Left forelimb (tissue), 1 donor: ENCODE measurements around the gene MYO9A.
"Not testable (repeated sequence)": the region's sequence is repeated elsewhere in the genome, so short reads cannot be mapped to it uniquely, and the experiment has no call there.

Experiments used
- DNase-seq: peaks from one replicate; pipeline ENCODE4 v3.0.0-alpha.2; 2018; ENCODE audit warnings: low spot score

Gene MYO9A

GRCh38 chr15:71874245-71874644 lies 243.7 kb downstream of the MYO9A start:
- no peak for DNase-seq

- not testable (repeated sequence) for DNase-seq
Observed at GRCh38 chr15:71858232-71858631, 259.7 kb downstream of the MYO9A start.

- DNase-seq: no peak
Observed at GRCh38 chr15:71853543-71853942, 264.4 kb downstream of the MYO9A start.

- no peak for DNase-seq
Observed at GRCh38 chr15:71844916-71845315, 273.0 kb downstream of the MYO9A start.

GRCh38 chr15:71841563-71841962 lies 276.4 kb downstream of the MYO9A start:
- DNase-seq: no peak

- no peak for DNase-seq
Observed at GRCh38 chr15:71830981-71831380, 287.0 kb downstream of the MYO9A start.

GRCh38 chr15:71826196-71826595 lies 291.8 kb downstream of the MYO9A start:
- DNase-seq: no peak

GRCh38 chr15:71825021-71825730 lies 292.8 kb downstream of the MYO9A start:
- DNase-seq: no peak

GRCh38 chr15:71823801-71824200 lies 294.1 kb downstream of the MYO9A start:
- no peak for DNase-seq

GRCh38 chr15:71822890-71823630 lies 294.9 kb downstream of the MYO9A start:
- no peak for DNase-seq

- DNase-seq: no peak
Observed at GRCh38 chr15:71821547-71822129, 296.3 kb downstream of the MYO9A start.

GRCh38 chr15:71820127-71820526 lies 297.8 kb downstream of the MYO9A start:
- no peak for DNase-seq

GRCh38 chr15:71817351-71817750 lies 300.6 kb downstream of the MYO9A start:
- no peak for DNase-seq

- no peak for DNase-seq
Observed at GRCh38 chr15:71815301-71815700, 302.6 kb downstream of the MYO9A start.

- no peak for DNase-seq
Observed at GRCh38 chr15:71813723-71814470, 304.1 kb downstream of the MYO9A start.

GRCh38 chr15:71812966-71813722 lies 304.8 kb downstream of the MYO9A start:
- DNase-seq: no peak

GRCh38 chr15:71811752-71812735 lies 305.9 kb downstream of the MYO9A start:
- DNase-seq: no peak

- no peak for DNase-seq
Observed at GRCh38 chr15:71811036-71811736, 306.8 kb downstream of the MYO9A start.

- no peak for DNase-seq
Observed at GRCh38 chr15:71810256-71811035, 307.5 kb downstream of the MYO9A start, which contains the start of gene NR2E3. Gene NR2E3, plus strand, starts transcription at chr15:71810554. Its CDS starts 190 bp downstream, at chr15:71810744.
